Measurements from ENCODE around the gene ABTB1. TPM values are rescaled to one million over a fixed set of nuclear protein-coding genes. Genes with fewer than 3 reads are reported as not detected.

The ABTB1 gene
- polyA plus RNA-seq, 4 donors, result 19.2 to 49.4 (median 30.1) TPM

- WGBS, 3 donors, result 83 to 95% (median 91%) methylated on average over 7 of the region's 7 CpGs
- peaks cover 0 to 45% (median 0%) of the 10 kb centered on the region in 3 donors for H3K36me3 ChIP-seq (ENCODE audit: control insufficient read depth in 3 of 3, insufficient read depth in 2 of 3, low read depth in 1 of 3, low read length in 3 of 3)
- no peak for DNase-seq
- H3K9me3 ChIP-seq (ENCODE audit: control insufficient read depth in 2 of 2, insufficient read depth in 1 of 2, low read depth in 1 of 2, low read length in 1 of 2), result no peaks in the 10 kb centered on the region
- FAIRE-seq, result no peak
- H3K4me3 ChIP-seq (ENCODE audit: low read depth in 1 of 3, low read length in 3 of 3), result no peak overlapping the region
- peaks cover 0 to 9% (median 0%) of the 10 kb centered on the region in 3 donors for H3K4me1 ChIP-seq (ENCODE audit: control insufficient read depth in 3 of 3, insufficient read depth in 2 of 3, low read depth in 1 of 3, low read length in 2 of 3)
- H3K27ac ChIP-seq (ENCODE audit: low read depth in 1 of 3, low read length in 2 of 3), result no peak overlapping the region
- no peaks in the 10 kb centered on the region for H3K27me3 ChIP-seq (ENCODE audit: control insufficient read depth in 3 of 3, insufficient read depth in 3 of 3, low read length in 3 of 3)
These were observed 45.6 kb downstream of the ABTB1 start for GRCh38 chr3:127718245-127718915.

DNA sequence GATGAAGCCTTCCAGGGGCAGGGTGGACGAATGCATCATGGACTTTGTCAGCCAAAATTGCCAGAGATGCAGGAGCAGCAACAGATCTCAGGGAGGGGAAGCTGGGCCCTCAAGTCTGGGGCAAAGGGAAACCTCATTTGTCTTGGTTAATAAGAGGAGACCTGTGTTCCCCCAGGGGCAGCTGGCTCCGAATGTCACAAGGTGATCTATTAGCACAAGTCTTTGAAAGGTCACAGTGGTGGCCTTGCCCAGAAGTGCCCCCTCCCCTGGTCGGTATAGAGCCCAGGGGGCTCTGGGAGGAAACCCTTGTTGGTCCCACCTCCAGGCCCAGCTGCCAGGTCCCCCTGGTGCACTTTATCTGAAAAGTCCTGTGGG, 46.2 kb downstream of the ABTB1 start:
- DNase-seq, result no peak
- no peak for FAIRE-seq
- 66 to 81% (median 72%) methylated on average over 3 of the region's 3 CpGs for WGBS, 3 donors
- no peak overlapping the region for H3K27ac ChIP-seq (ENCODE audit: low read depth in 1 of 3, low read length in 2 of 3)
- H3K36me3 ChIP-seq (ENCODE audit: control insufficient read depth in 3 of 3, insufficient read depth in 2 of 3, low read depth in 1 of 3, low read length in 3 of 3), result peaks cover 0 to 45% (median 0%) of the 10 kb centered on the region in 3 donors
- peaks cover 0 to 10% (median 0%) of the 10 kb centered on the region in 3 donors for H3K4me1 ChIP-seq (ENCODE audit: control insufficient read depth in 3 of 3, insufficient read depth in 2 of 3, low read depth in 1 of 3, low read length in 2 of 3)
- H3K4me3 ChIP-seq (ENCODE audit: low read depth in 1 of 3, low read length in 3 of 3), result no peak overlapping the region
- H3K27me3 ChIP-seq (ENCODE audit: control insufficient read depth in 3 of 3, insufficient read depth in 3 of 3, low read length in 3 of 3), result no peaks in the 10 kb centered on the region
- H3K9me3 ChIP-seq (ENCODE audit: control insufficient read depth in 2 of 2, insufficient read depth in 1 of 2, low read depth in 1 of 2, low read length in 1 of 2), result peaks cover 0 to 2% of the 10 kb centered on the region in 2 donors

- Histone ChIP-seq H3K27me3 (ENCODE audit: control insufficient read depth in 3 of 3, insufficient read depth in 3 of 3, low read length in 3 of 3) (no peaks in the 10 kb centered on the region), H3K4me1 (ENCODE audit: control insufficient read depth in 3 of 3, insufficient read depth in 2 of 3, low read depth in 1 of 3, low read length in 2 of 3) (peaks cover 0 to 10% (median 0%) of the 10 kb centered on the region in 3 donors), H3K27ac (ENCODE audit: low read depth in 1 of 3, low read length in 2 of 3) (no peak overlapping the region), H3K9me3 (ENCODE audit: control insufficient read depth in 2 of 2, insufficient read depth in 1 of 2, low read depth in 1 of 2, low read length in 1 of 2) (peaks cover 0 to 5% of the 10 kb centered on the region in 2 donors), H3K4me3 (ENCODE audit: low read depth in 1 of 3, low read length in 3 of 3) (no peak overlapping the region), H3K36me3 (ENCODE audit: control insufficient read depth in 3 of 3, insufficient read depth in 2 of 3, low read depth in 1 of 3, low read length in 3 of 3) (peaks cover 0 to 45% (median 0%) of the 10 kb centered on the region in 3 donors)
- 95 to 96% (median 96%) methylated on average over 8 of the region's 8 CpGs for WGBS, 3 donors
- FAIRE-seq (no peak), DNase-seq (no peak)
These were observed 46.6 kb downstream of the ABTB1 start for GRCh38 chr3:127719369-127719768.

DNA sequence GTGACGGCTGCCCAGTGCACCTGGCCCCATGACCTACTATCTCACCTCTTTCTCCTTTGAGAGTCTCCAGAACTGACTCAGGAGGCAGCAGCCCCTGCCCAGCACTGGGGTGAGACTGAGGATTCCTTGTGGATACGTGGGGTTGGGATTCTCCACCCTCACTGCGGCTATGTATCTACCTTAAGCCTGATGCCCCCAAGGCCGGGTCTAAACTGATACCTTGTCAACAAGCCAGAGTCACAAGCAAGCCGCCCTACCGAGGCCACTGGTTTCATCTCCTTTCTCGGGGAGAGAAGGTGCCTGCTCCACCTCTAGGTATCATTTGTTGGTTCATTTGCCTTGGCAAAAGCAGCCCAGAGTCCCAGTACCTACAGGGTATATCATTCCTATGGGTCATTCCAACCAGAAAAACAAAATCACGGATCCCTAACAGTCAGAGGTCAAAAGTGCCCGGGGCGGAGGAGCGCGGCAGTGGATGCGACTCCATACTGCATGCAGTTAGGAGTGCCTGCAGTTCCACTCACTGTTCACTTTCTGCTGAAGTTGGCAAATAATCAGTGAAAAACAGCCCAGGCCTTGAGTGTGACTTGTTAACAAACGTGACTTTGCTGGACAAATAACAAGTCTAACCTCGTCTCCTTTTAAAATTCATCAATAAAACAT, 47.5 kb downstream of the ABTB1 start:
- Histone ChIP-seq H3K36me3 (ENCODE audit: control insufficient read depth in 3 of 3, insufficient read depth in 2 of 3, low read depth in 1 of 3, low read length in 3 of 3) (peaks cover 0 to 40% (median 0%) of the 10 kb centered on the region in 3 donors), H3K27me3 (ENCODE audit: control insufficient read depth in 3 of 3, insufficient read depth in 3 of 3, low read length in 3 of 3) (no peaks in the 10 kb centered on the region), H3K4me3 (ENCODE audit: low read depth in 1 of 3, low read length in 3 of 3) (no peak overlapping the region), H3K9me3 (ENCODE audit: control insufficient read depth in 2 of 2, insufficient read depth in 1 of 2, low read depth in 1 of 2, low read length in 1 of 2) (peaks cover 0 to 5% of the 10 kb centered on the region in 2 donors), H3K4me1 (ENCODE audit: control insufficient read depth in 3 of 3, insufficient read depth in 2 of 3, low read depth in 1 of 3, low read length in 2 of 3) (peaks cover 0 to 10% (median 0%) of the 10 kb centered on the region in 3 donors), H3K27ac (ENCODE audit: low read depth in 1 of 3, low read length in 2 of 3) (no peak overlapping the region)
- no peak for FAIRE-seq
- no peak for DNase-seq
- WGBS, 3 donors, result 92 to 96% (median 94%) methylated on average over 15 of the region's 15 CpGs

DNA sequence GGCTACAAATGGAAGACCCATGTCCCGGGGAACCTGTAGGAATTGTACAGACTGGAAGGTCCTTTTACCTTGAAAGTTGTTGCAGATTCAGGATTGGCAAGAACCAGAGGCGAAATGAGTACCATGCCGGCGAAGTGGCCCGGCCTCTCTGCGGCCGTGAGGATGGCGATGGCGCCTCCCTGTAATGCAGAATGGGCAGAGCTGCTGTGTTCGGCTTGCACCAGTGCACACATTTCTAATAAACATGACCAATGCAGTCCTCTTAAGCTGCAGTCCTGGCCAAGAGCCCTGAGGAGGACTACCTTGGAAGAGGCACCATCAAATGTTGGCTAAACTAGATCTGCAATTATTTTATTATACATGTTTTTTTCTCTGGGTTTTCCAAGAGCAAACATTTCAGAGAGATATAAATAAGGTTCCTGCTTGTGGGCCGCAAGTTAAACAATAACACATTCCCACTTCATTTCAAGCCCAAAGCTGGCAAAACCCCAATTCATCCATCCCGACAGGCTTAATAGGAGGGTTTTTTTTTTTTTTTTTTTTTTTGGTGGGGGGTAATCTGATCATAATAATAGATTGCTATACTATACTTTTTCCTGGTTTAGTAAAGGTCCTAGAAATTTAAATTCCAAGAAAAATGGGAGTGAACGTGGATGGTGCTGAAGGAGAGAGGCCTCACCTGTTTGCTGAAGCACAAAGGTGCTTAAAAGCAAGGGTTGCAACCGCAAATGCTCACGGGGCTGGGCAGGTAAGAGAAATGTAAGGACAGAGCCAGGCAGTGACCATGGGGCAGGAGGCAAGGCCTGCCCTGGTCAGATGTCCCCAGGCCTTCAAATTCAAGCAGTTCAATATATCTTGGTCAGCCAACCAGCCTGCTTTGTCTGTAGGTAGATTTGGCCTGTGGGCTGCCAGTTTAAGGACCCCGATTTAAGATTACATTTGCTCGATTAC, 48.5 kb downstream of the ABTB1 start:
- no peak overlapping the region for H3K27ac ChIP-seq (ENCODE audit: low read depth in 1 of 3, low read length in 2 of 3)
- H3K27me3 ChIP-seq (ENCODE audit: control insufficient read depth in 3 of 3, insufficient read depth in 3 of 3, low read length in 3 of 3), result no peaks in the 10 kb centered on the region
- H3K9me3 ChIP-seq (ENCODE audit: control insufficient read depth in 2 of 2, insufficient read depth in 1 of 2, low read depth in 1 of 2, low read length in 1 of 2), result peaks cover 0 to 5% of the 10 kb centered on the region in 2 donors
- no peak for DNase-seq
- H3K4me3 ChIP-seq (ENCODE audit: low read depth in 1 of 3, low read length in 3 of 3), result no peak overlapping the region
- FAIRE-seq, result no peak
- peaks cover 0 to 10% (median 0%) of the 10 kb centered on the region in 3 donors for H3K4me1 ChIP-seq (ENCODE audit: control insufficient read depth in 3 of 3, insufficient read depth in 2 of 3, low read depth in 1 of 3, low read length in 2 of 3)
- WGBS, 3 donors, result 86 to 93% (median 92%) methylated on average over 17 of the region's 17 CpGs
- peaks cover 0 to 33% (median 0%) of the 10 kb centered on the region in 3 donors for H3K36me3 ChIP-seq (ENCODE audit: control insufficient read depth in 3 of 3, insufficient read depth in 2 of 3, low read depth in 1 of 3, low read length in 3 of 3)

DNA sequence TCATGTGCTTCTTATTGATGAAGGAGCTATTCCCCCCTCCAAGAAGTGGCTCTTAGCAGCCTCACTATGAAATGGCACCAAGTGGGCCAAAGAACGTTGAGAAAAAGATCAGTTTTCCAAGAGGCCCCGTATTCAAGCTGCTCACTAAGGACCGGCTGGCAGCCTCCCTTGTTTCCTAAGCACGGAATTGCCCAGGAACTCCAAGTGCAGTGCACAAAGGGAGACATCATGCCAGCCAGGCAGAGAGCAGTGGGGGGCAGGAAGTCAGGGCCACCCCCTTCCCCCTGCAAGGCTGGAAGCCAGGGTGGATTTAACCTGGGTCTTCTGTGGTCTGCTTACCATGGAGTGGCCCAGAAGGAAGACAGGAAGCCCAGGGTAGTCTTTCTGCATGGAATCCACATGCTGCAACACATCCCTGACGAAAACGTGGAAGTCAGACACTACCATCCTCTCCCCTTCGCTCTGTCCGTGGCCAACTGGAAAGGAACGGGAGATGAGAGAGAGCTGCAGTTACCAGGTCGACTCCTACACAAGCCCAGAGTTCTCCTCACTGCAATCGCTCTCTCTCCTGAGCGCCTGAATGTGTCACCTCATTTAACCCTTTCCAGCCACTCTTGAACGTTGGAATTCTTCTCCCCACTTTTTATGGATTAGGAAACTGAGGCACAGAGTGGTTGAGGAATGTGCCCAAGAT, 49.5 kb downstream of the ABTB1 start:
- Histone ChIP-seq H3K27me3 (ENCODE audit: control insufficient read depth in 3 of 3, insufficient read depth in 3 of 3, low read length in 3 of 3) (no peaks in the 10 kb centered on the region), H3K4me3 (ENCODE audit: low read depth in 1 of 3, low read length in 3 of 3) (no peak overlapping the region), H3K4me1 (ENCODE audit: control insufficient read depth in 3 of 3, insufficient read depth in 2 of 3, low read depth in 1 of 3, low read length in 2 of 3) (peaks cover 0 to 10% (median 0%) of the 10 kb centered on the region in 3 donors), H3K36me3 (ENCODE audit: control insufficient read depth in 3 of 3, insufficient read depth in 2 of 3, low read depth in 1 of 3, low read length in 3 of 3) (peaks cover 0 to 29% (median 0%) of the 10 kb centered on the region in 3 donors), H3K9me3 (ENCODE audit: control insufficient read depth in 2 of 2, insufficient read depth in 1 of 2, low read depth in 1 of 2, low read length in 1 of 2) (peaks cover 0 to 5% of the 10 kb centered on the region in 2 donors), H3K27ac (ENCODE audit: low read depth in 1 of 3, low read length in 2 of 3) (peak overlapping the region in 1 of 3 donors; percentile 3)
- DNase-seq (no peak), FAIRE-seq (no peak)
- WGBS, 3 donors, result 73 to 83% (median 81%) methylated on average over 13 of the region's 13 CpGs

GRCh38 chr3:127723011-127723567, 50.3 kb downstream of the ABTB1 start:
- WGBS, 3 donors, result 63 to 88% (median 80%) methylated on average over 10 to 11 of the region's 11 CpGs
- peak overlapping the region in 1 of 3 donors; percentile 17 for H3K27ac ChIP-seq (ENCODE audit: low read depth in 1 of 3, low read length in 2 of 3)
- FAIRE-seq (no peak), DNase-seq (no peak)
- H3K9me3 ChIP-seq (ENCODE audit: control insufficient read depth in 2 of 2, insufficient read depth in 1 of 2, low read depth in 1 of 2, low read length in 1 of 2), result peaks cover 0 to 5% of the 10 kb centered on the region in 2 donors
- no peak overlapping the region for H3K4me3 ChIP-seq (ENCODE audit: low read depth in 1 of 3, low read length in 3 of 3)
- no peaks in the 10 kb centered on the region for H3K27me3 ChIP-seq (ENCODE audit: control insufficient read depth in 3 of 3, insufficient read depth in 3 of 3, low read length in 3 of 3)
- H3K4me1 ChIP-seq (ENCODE audit: control insufficient read depth in 3 of 3, insufficient read depth in 2 of 3, low read depth in 1 of 3, low read length in 2 of 3), result peaks cover 0 to 10% (median 0%) of the 10 kb centered on the region in 3 donors
- peaks cover 0 to 27% (median 0%) of the 10 kb centered on the region in 3 donors for H3K36me3 ChIP-seq (ENCODE audit: control insufficient read depth in 3 of 3, insufficient read depth in 2 of 3, low read depth in 1 of 3, low read length in 3 of 3)

Measured in small intestine (tissue), 7 donors.